Measurements from ENCODE around the gene LPAR2. TPM values are rescaled to one million over a fixed set of nuclear protein-coding genes. Genes with fewer than 3 reads are reported as not detected.
A peak's percentile ranks its signal among the peaks of the same experiment; 100 is the strongest.

LPAR2 gene
- total and polyA plus RNA-seq, 10 of the 15 experiments (the other 5 are each of a cell fraction or from before 2014, with no cell fraction given), result 0.98 to 23.8 (median 10.2) TPM

DNA sequence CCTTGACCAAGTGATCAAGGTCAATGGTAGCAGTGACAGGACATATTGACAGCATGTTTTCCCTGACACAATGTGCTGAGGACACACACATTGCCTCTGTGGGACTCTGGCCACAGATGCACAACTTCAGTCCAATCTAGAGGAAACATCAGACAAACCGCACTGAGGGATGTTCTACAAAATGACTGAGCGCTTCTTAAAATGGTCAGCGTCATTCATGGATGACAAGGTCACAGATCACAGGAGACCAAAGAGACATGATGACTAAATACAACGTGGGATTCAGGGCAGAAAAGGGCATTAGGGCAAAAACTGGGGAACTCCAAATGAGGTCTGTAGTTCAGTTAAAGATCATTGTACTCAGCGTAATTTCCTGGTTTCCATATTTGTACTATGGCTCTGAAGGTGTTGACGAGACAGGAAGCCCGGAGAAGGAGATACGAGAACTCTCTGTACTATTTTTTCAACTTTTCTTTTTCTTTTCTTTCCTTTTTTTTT, 30.2 kb downstream of the LPAR2 start (continued):
- TF ChIP-seq, protein P1, sequence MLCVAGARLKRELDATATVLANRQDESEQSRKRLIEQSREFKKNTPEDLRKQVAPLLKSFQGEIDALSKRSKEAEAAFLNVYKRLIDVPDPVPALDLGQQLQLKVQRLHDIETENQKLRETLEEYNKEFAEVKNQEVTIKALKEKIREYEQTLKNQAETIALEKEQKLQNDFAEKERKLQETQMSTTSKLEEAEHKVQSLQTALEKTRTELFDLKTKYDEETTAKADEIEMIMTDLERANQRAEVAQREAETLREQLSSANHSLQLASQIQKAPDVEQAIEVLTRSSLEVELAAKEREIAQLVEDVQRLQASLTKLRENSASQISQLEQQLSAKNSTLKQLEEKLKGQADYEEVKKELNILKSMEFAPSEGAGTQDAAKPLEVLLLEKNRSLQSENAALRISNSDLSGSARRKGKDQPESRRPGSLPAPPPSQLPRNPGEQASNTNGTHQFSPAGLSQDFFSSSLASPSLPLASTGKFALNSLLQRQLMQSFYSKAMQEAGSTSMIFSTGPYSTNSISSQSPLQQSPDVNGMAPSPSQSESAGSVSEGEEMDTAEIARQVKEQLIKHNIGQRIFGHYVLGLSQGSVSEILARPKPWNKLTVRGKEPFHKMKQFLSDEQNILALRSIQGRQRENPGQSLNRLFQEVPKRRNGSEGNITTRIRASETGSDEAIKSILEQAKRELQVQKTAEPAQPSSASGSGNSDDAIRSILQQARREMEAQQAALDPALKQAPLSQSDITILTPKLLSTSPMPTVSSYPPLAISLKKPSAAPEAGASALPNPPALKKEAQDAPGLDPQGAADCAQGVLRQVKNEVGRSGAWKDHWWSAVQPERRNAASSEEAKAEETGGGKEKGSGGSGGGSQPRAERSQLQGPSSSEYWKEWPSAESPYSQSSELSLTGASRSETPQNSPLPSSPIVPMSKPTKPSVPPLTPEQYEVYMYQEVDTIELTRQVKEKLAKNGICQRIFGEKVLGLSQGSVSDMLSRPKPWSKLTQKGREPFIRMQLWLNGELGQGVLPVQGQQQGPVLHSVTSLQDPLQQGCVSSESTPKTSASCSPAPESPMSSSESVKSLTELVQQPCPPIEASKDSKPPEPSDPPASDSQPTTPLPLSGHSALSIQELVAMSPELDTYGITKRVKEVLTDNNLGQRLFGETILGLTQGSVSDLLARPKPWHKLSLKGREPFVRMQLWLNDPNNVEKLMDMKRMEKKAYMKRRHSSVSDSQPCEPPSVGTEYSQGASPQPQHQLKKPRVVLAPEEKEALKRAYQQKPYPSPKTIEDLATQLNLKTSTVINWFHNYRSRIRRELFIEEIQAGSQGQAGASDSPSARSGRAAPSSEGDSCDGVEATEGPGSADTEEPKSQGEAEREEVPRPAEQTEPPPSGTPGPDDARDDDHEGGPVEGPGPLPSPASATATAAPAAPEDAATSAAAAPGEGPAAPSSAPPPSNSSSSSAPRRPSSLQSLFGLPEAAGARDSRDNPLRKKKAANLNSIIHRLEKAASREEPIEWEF (IDR thresholded peaks at IDR 0.05; ENCODE audit: insufficient replicate concordance, low read depth, low read length), result no peak
- TF ChIP-seq, protein P2, sequence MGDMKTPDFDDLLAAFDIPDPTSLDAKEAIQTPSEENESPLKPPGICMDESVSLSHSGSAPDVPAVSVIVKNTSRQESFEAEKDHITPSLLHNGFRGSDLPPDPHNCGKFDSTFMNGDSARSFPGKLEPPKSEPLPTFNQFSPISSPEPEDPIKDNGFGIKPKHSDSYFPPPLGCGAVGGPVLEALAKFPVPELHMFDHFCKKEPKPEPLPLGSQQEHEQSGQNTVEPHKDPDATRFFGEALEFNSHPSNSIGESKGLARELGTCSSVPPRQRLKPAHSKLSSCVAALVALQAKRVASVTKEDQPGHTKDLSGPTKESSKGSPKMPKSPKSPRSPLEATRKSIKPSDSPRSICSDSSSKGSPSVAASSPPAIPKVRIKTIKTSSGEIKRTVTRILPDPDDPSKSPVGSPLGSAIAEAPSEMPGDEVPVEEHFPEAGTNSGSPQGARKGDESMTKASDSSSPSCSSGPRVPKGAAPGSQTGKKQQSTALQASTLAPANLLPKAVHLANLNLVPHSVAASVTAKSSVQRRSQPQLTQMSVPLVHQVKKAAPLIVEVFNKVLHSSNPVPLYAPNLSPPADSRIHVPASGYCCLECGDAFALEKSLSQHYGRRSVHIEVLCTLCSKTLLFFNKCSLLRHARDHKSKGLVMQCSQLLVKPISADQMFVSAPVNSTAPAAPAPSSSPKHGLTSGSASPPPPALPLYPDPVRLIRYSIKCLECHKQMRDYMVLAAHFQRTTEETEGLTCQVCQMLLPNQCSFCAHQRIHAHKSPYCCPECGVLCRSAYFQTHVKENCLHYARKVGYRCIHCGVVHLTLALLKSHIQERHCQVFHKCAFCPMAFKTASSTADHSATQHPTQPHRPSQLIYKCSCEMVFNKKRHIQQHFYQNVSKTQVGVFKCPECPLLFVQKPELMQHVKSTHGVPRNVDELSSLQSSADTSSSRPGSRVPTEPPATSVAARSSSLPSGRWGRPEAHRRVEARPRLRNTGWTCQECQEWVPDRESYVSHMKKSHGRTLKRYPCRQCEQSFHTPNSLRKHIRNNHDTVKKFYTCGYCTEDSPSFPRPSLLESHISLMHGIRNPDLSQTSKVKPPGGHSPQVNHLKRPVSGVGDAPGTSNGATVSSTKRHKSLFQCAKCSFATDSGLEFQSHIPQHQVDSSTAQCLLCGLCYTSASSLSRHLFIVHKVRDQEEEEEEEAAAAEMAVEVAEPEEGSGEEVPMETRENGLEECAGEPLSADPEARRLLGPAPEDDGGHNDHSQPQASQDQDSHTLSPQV (IDR thresholded peaks at IDR 0.05), result peak; percentile 84
- TF ChIP-seq MYC (IDR thresholded peaks at IDR 0.05; ENCODE audit: insufficient read depth, insufficient read length, insufficient replicate concordance, low read length, severe bottlenecking), result no peak
- TF ChIP-seq RUNX3 (IDR thresholded peaks at IDR 0.05; ENCODE audit: low read length), result peak; percentile 98
- peak; percentile 54; the same call in 1 of the 2 replicates for TF ChIP-seq CHD2 (IDR thresholded peaks at IDR 0.05; ENCODE audit: borderline replicate concordance, low read depth, low read length)
- TF ChIP-seq ESRRA (IDR thresholded peaks at IDR 0.05; ENCODE audit: low read length), result peak; percentile 98
- TF ChIP-seq TARDBP (IDR thresholded peaks at IDR 0.05; ENCODE audit: borderline replicate concordance), result no peak; the same call in 1 of the 2 replicates
- peak; percentile 93 to 94 for TF ChIP-seq IKZF2 (IDR thresholded peaks at IDR 0.05)
- TF ChIP-seq YY1 (IDR thresholded peaks at IDR 0.05; ENCODE audit: low read depth, low read length), result peak; percentile 92
- TF ChIP-seq SPI1 (IDR thresholded peaks at IDR 0.05; ENCODE audit: borderline replicate concordance, insufficient read depth, low read depth, low read length), result no peak
- no peak for TF ChIP-seq HDAC6 (IDR thresholded peaks at IDR 0.05; ENCODE audit: unreplicated experiment)
- TF ChIP-seq PAX5 (IDR thresholded peaks at IDR 0.05; ENCODE audit: borderline replicate concordance, low read depth, low read length), result peak; percentile 81; the same call in 1 of the 2 replicates
- TF ChIP-seq POLR2AphosphoS5 (IDR thresholded peaks at IDR 0.05; ENCODE audit: low read length), result peak; percentile 85
- 0 out of 2 replicates have a peak, but pooled peaks have one; percentile 34 for TF ChIP-seq IRF4 (IDR thresholded peaks at IDR 0.05; ENCODE audit: low read depth, low read length)
- no peak for TF ChIP-seq HDGF (IDR thresholded peaks at IDR 0.05)
- TF ChIP-seq CBX5 (IDR thresholded peaks at IDR 0.05; ENCODE audit: low read depth), result 0 out of 2 replicates have a peak, but pooled peaks have one; percentile 69
- peak; percentile 4 to 71; a peak in 2 of 4 replicates for TF ChIP-seq SRF (IDR thresholded peaks at IDR 0.05; ENCODE audit: low read depth in 2 of 2, low read length in 2 of 2)
- TF ChIP-seq CEBPB (IDR thresholded peaks at IDR 0.05; ENCODE audit: borderline replicate concordance in 1 of 2, low read depth in 2 of 2, low read length in 2 of 2), result peak in 1 of 2 experiments; percentile 75; a peak in 1 of 4 replicates
- TF ChIP-seq LARP7 (IDR thresholded peaks at IDR 0.05), result no peak
- TF ChIP-seq IKZF1 (conservative IDR thresholded peaks at IDR 0.05), result peak; percentile 86
- no peak for TF ChIP-seq SMARCA5 (IDR thresholded peaks at IDR 0.05)
- TF ChIP-seq, protein P3, sequence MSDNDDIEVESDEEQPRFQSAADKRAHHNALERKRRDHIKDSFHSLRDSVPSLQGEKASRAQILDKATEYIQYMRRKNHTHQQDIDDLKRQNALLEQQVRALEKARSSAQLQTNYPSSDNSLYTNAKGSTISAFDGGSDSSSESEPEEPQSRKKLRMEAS (IDR thresholded peaks at IDR 0.05; ENCODE audit: low read depth, low read length), result peak; percentile 53; the same call in 1 of the 2 replicates

All from GM12878 (cell line).